ENCODE data around the gene SGO2.

GRCh38 chr2:200618054-200618419 lies 92.0 kb downstream of the SGO2 start:
- TF ChIP-seq CBX3 (IDR thresholded peaks at IDR 0.05; ENCODE audit: borderline replicate concordance in 1 of 2, low read length in 2 of 2) (no peak), CTCF (IDR thresholded peaks at IDR 0.05 in 2 of 3, conservative IDR thresholded peaks at IDR 0.05 in 1 of 3; ENCODE audit: insufficient read depth in 2 of 3, low read depth in 1 of 3, low read length in 3 of 3) (no peak), GABPA (tag; conservative IDR thresholded peaks at IDR 0.05; ENCODE audit: low read depth) (no peak), HDAC2 (IDR thresholded peaks at IDR 0.05) (no peak), EZH2 (IDR thresholded peaks at IDR 0.05; ENCODE audit: borderline replicate concordance, low read depth, low read length) (no peak), E2F6 (IDR thresholded peaks at IDR 0.05; ENCODE audit: borderline replicate concordance in 1 of 2, extremely low read depth in 1 of 2, insufficient read depth in 1 of 2, insufficient read length in 1 of 2, low read depth in 1 of 2, low read length in 1 of 2, poor library complexity in 1 of 2, severe bottlenecking in 1 of 2) (no peak), HMG20A (CRISPR knock-in tag; conservative IDR thresholded peaks at IDR 0.05) (no peak), E2F5 (CRISPR knock-in tag; IDR thresholded peaks at IDR 0.05) (no peak), SNAPC5 (CRISPR knock-in tag; IDR thresholded peaks at IDR 0.05) (no peak), CHD7 (IDR thresholded peaks at IDR 0.05; ENCODE audit: low read depth, low read length) (no peak), ZBTB7A (IDR thresholded peaks at IDR 0.05; ENCODE audit: borderline replicate concordance, control insufficient read depth, low read depth, low read length) (no peak), HINFP (tag; conservative IDR thresholded peaks at IDR 0.05; ENCODE audit: low read depth) (no peak), RCOR1 (IDR thresholded peaks at IDR 0.05; ENCODE audit: borderline replicate concordance in 1 of 2, low read depth in 2 of 2, low read length in 2 of 2) (no peak), ZEB2 (IDR thresholded peaks at IDR 0.05) (no peak)

Measured in K562 (cell line).